GM12878 (cell line): ENCODE measurements around the gene SAMD4A. TPM values are rescaled to one million over a fixed set of nuclear protein-coding genes. Genes with fewer than 3 reads are reported as not detected.

Experiments
- ATAC-seq: fragments of 200-7000 bp; cut with Tn5 transposase; 3 replicates; pipeline ENCODE4 v1.9.1; 2020; ENCODE audit warnings: mild to moderate bottlenecking, moderate library complexity
- BruUV-seq: library from RNA; stranded (reverse); fragments of 400-500 nt; replicated peaks from 2 replicates; lab custom pipeline; 2021; lab: Mats Ljungman, UMichigan
- CTCF ChIA-PET: fragments of 300-600 bp; sonication (Branson Sonifier 250); formaldehyde crosslinking; extraction: SDS; loops from one replicate; lab custom pipeline; 2021; ENCODE audit warnings: inconsistent platforms; lab: Yijun Ruan, JAX
- POLR2A ChIA-PET: fragments of 350-600 bp; formaldehyde crosslinking; extraction: SDS; loops from one replicate; lab custom pipeline; 2021; ENCODE audit warnings: inconsistent platforms; lab: Charles Lee
- RAD21 ChIA-PET: fragments of 300-600 bp; sonication (Branson Sonifier 250); formaldehyde crosslinking; loops from one replicate; lab custom pipeline; 2023; ENCODE audit warnings: antibody characterized with exemption; ENCODE audit not compliant: unreplicated experiment; lab: Charles Lee
- SMC1A ChIA-PET: fragments of 300-600 bp; sonication (Branson Sonifier 250); formaldehyde crosslinking; loops from one replicate; lab custom pipeline; 2023; ENCODE audit not compliant: unreplicated experiment, uncharacterized antibody; lab: Charles Lee
- DNase-seq: peaks from one replicate; pipeline ENCODE4 v3.0.0-alpha.2; 2011; ENCODE audit warnings: low read depth, low spot score
- FAIRE-seq: peaks from 3 replicates; lab custom pipeline; 2011; peaks lifted over from hg19 to GRCh38; lab: Jason Lieb, UNC
- H2AFZ ChIP-seq: 2 replicates; pipeline ENCODE4 v1.6.0; 2011; ENCODE audit warnings: low read depth, low read length, control low read depth; ENCODE audit not compliant: control insufficient read depth
- H3K27ac ChIP-seq: 2 replicates; pipeline ENCODE4 v1.5.1; 2011; ENCODE audit warnings: control low read depth; ENCODE audit not compliant: control insufficient read depth, insufficient read depth
- H3K27me3 ChIP-seq, 2 experiments: replicated peaks in 1 of 2; 2 replicates each; pipeline versions ENCODE4 v1.6.0 to v1.6.1; 2011; ENCODE audit warnings: low read length in 1 of 2; ENCODE audit not compliant: control insufficient read depth in 2 of 2, insufficient read depth in 2 of 2
- H3K36me3 ChIP-seq, 2 experiments: 2 replicates each; pipeline ENCODE4 v1.5.1; 2011; ENCODE audit warnings: low read length in 1 of 2; ENCODE audit not compliant: control insufficient read depth in 2 of 2, insufficient read depth in 2 of 2
- H3K4me1 ChIP-seq: 2 replicates; pipeline ENCODE4 v1.6.1; 2011; ENCODE audit warnings: mild to moderate bottlenecking, low read length, moderate library complexity, mixed read lengths; ENCODE audit not compliant: control insufficient read depth, insufficient read depth
- H3K4me2 ChIP-seq: 2 replicates; pipeline ENCODE4 v1.6.0; 2011; ENCODE audit warnings: control low read depth; ENCODE audit not compliant: control insufficient read depth, insufficient read depth
- H3K4me3 ChIP-seq: fragments of 200-600 bp; sonication (generic); 2 replicates; pipeline ENCODE4 v1.5.1; 2016
- H3K79me2 ChIP-seq: 2 replicates; pipeline ENCODE4 v1.6.0; 2011; ENCODE audit warnings: low read length; ENCODE audit not compliant: control insufficient read depth, insufficient read depth
- H3K9ac ChIP-seq: 2 replicates; pipeline ENCODE4 v1.8.0; 2011; ENCODE audit warnings: low read length, control low read depth, mixed read lengths; ENCODE audit not compliant: control insufficient read depth, insufficient read depth
- H3K9me3 ChIP-seq: replicated peaks from 3 replicates; pipeline ENCODE4 v1.5.1; 2011; ENCODE audit warnings: mild to moderate bottlenecking, low read length; ENCODE audit not compliant: control insufficient read depth, insufficient read depth
- H4K20me1 ChIP-seq: 2 replicates; pipeline ENCODE4 v1.6.0; 2011; ENCODE audit not compliant: control insufficient read depth, insufficient read depth
- BHLHE40 ChIP-seq, 2 experiments: fragments of 450-650 bp in 1 of 2; IDR thresholded peaks; 2 replicates each; pipeline ENCODE4 v1.6.1; 2011 to 2017; ENCODE audit warnings: low read depth in 2 of 2, borderline replicate concordance in 1 of 2, improper control_type of control experiment in 1 of 2, low read length in 1 of 2, mild to moderate bottlenecking in 1 of 2
- CBX5 ChIP-seq: sonication (generic); IDR thresholded peaks from 2 replicates; pipeline ENCODE4 v1.6.1; 2016; ENCODE audit warnings: low read depth, moderate library complexity, mild to moderate bottlenecking, inconsistent platforms
- ETV6 ChIP-seq, 2 experiments: fragments of 450-650 bp in 1 of 2; IDR thresholded peaks in 1 of 2; conservative IDR thresholded peaks in 1 of 2; 2 replicates each; pipeline ENCODE4 v1.6.1; 2014; ENCODE audit warnings: antibody characterized with exemption in 1 of 2, borderline replicate concordance in 1 of 2, low read depth in 1 of 2, mild to moderate bottlenecking in 1 of 2, moderate library complexity in 1 of 2
- HDGF ChIP-seq: fragments of 450-650 bp; IDR thresholded peaks from 2 replicates; pipeline ENCODE4 v1.6.1; 2016; ENCODE audit warnings: antibody characterized with exemption
- IKZF1 ChIP-seq: fragments of 450-650 bp; conservative IDR thresholded peaks from 2 replicates; pipeline ENCODE4 v1.6.1; 2017; ENCODE audit warnings: antibody characterized with exemption, mild to moderate bottlenecking
- KLF5 ChIP-seq: fragments of 450-650 bp; IDR thresholded peaks from 2 replicates; pipeline ENCODE4 v1.6.1; 2014; ENCODE audit warnings: mild to moderate bottlenecking; ENCODE audit not compliant: partially characterized antibody
- MYB ChIP-seq: fragments of 150-350 bp; IDR thresholded peaks from 2 replicates; pipeline ENCODE4 v1.6.1; 2014; ENCODE audit warnings: mild to moderate bottlenecking, low read depth, low read length, borderline replicate concordance
- MYC ChIP-seq: IDR thresholded peaks from 2 replicates; pipeline ENCODE4 v1.6.1; 2011; ENCODE audit warnings: mild to moderate bottlenecking, low read length, moderate library complexity, inconsistent platforms; ENCODE audit not compliant: insufficient read depth, insufficient replicate concordance, insufficient read length, severe bottlenecking
- POLR2AphosphoS5 ChIP-seq: IDR thresholded peaks from 2 replicates; pipeline ENCODE4 v1.6.1; 2011; ENCODE audit warnings: mild to moderate bottlenecking, low read length, inconsistent platforms
- RFX5 ChIP-seq: IDR thresholded peaks from 2 replicates; pipeline ENCODE4 v1.6.1; 2011; ENCODE audit warnings: low read depth, low read length, improper control_type of control experiment
- SMAD1 ChIP-seq: fragments of 450-650 bp; IDR thresholded peaks from 2 replicates; pipeline ENCODE4 v1.6.1; 2018; ENCODE audit warnings: mild to moderate bottlenecking, low read depth; ENCODE audit not compliant: partially characterized antibody
- SUZ12 ChIP-seq: fragments of 200-600 bp; sonication (generic); IDR thresholded peaks from one replicate; pipeline ENCODE4 v1.6.1; 2018; ENCODE audit warnings: antibody characterized with exemption, mild to moderate bottlenecking; ENCODE audit not compliant: unreplicated experiment
- ZNF24 ChIP-seq: fragments of 450-650 bp; IDR thresholded peaks from 2 replicates; pipeline ENCODE4 v1.6.1; 2017; ENCODE audit warnings: antibody characterized with exemption, mild to moderate bottlenecking
- WGBS: methylation state at CpG from one replicate; pipeline ENCODE4 v1.1.6; 2016; ENCODE audit warnings: low lambda C conversion rate; ENCODE audit not compliant: insufficient replicate concordance, insufficient coverage; ENCODE audit errors: missing lambda C conversion rate; 5-methylcytosine and 5-hydroxymethylcytosine counted together
- in situ Hi-C: fragments of 300-500 bp; cut with MboI; formaldehyde crosslinking; loops from 9 replicates; pipeline ENCODE4 v1.14.3; 2018; ENCODE audit warnings: mixed read lengths
- intact Hi-C: fragments of 100-400 bp; cut with micrococcal nuclease; formaldehyde crosslinking; loops from one replicate; pipeline ENCODE4 v1.14.2; 2022; ENCODE audit not compliant: unreplicated experiment
- polyA plus RNA-seq, 11 experiments: library from polyadenylated mRNA; depleted of rRNA in 4 of 11; unstranded in 6 of 11; stranded (reverse) in 5 of 11; fragments of >200 nt; fragmentation: Nextera tagmentation in 4 of 11; fragmentation: Illumina TruSeq in 1 of 11; extraction: Ambion mirVana in 4 of 11; extraction: Trizol in 1 of 11; gene quantifications; 1 replicate in 1 of 11; 2 replicates in 10 of 11; pipeline versions ENCODE4 v1.2.1 to v1.2.3, GENCODE V29; 2011 to 2016; ENCODE audit warnings: inconsistent platforms in 2 of 11, missing spikeins in 2 of 11, low read depth in 1 of 11
- total RNA-seq, 4 experiments: library from RNA; depleted of rRNA in 3 of 4; stranded (reverse); fragments of >200 nt in 3 of 4; fragmentation: Illumina TruSeq in 1 of 4; extraction: Trizol in 1 of 4; gene quantifications; 2 replicates each; pipeline versions ENCODE4 v1.2.1 to v1.2.3, GENCODE V29; 2013 to 2021
- TF ChIP-seq, protein P1 (sequence below): fragments of 450-650 bp; formaldehyde crosslinking; IDR thresholded peaks from 2 replicates; pipeline ENCODE4 v1.4.0; 2022; ENCODE audit warnings: mild to moderate bottlenecking, moderate library complexity
- TF ChIP-seq, protein P2 (sequence below): IDR thresholded peaks from 2 replicates; pipeline ENCODE4 v1.6.1; 2012; ENCODE audit warnings: low read length, inconsistent platforms

The SAMD4A gene
- total and polyA plus RNA-seq, 10 of the 15 experiments (the other 5 are each of a cell fraction or from before 2014, with no cell fraction given): 0.05 to 0.56 (median 0.31) TPM

GRCh38 chr14:54743382-54743781 lies 176.5 kb downstream of the SAMD4A start:
- Histone ChIP-seq H3K9me3 (no peaks in the 10 kb centered on the region), H3K36me3 (no peaks in the 10 kb centered on the region), H3K4me2 (no peak overlapping the region), H3K27me3 (no peaks in the 10 kb centered on the region; a peak in 1 of 4 replicates), H3K79me2 (no peaks in the 10 kb centered on the region), H4K20me1 (no peaks in the 10 kb centered on the region), H3K4me3 (no peak overlapping the region), H2AFZ (no peak overlapping the region), H3K9ac (no peak overlapping the region), H3K27ac (no peak overlapping the region), H3K4me1 (no peaks in the 10 kb centered on the region)
- no peak for DNase-seq
- POLR2A ChIA-PET: no interaction called here
- intact Hi-C loops (no loop called here), in situ Hi-C loops (no loop called here)
- TF ChIP-seq, protein P1, sequence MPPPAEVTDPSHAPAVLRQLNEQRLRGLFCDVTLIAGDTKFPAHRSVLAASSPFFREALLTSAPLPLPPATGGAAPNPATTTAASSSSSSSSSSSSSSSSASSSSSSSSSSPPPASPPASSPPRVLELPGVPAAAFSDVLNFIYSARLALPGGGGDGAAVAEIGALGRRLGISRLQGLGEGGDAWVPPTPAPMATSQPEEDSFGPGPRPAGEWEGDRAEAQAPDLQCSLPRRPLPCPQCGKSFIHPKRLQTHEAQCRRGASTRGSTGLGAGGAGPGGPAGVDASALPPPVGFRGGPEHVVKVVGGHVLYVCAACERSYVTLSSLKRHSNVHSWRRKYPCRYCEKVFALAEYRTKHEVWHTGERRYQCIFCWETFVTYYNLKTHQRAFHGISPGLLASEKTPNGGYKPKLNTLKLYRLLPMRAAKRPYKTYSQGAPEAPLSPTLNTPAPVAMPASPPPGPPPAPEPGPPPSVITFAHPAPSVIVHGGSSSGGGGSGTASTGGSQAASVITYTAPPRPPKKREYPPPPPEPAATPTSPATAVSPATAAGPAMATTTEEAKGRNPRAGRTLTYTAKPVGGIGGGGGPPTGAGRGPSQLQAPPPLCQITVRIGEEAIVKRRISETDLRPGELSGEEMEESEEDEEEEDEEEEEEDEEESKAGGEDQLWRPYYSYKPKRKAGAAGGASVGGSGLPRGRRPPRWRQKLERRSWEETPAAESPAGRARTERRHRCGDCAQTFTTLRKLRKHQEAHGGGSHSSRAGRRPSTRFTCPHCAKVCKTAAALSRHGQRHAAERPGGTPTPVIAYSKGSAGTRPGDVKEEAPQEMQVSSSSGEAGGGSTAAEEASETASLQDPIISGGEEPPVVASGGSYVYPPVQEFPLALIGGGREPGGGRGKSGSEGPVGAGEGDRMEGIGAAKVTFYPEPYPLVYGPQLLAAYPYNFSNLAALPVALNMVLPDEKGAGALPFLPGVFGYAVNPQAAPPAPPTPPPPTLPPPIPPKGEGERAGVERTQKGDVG (CRISPR knock-in tag): no peak
- TF ChIP-seq CBX5 (no peak), POLR2AphosphoS5 (no peak), MYB (no peak), RFX5 (no peak), KLF5 (no peak), ZNF24 (no peak), SMAD1 (no peak), MYC (no peak), BHLHE40 (IDR thresholded peaks at IDR 0.05; ENCODE audit: borderline replicate concordance in 1 of 2, low read depth in 2 of 2, low read length in 1 of 2) (no peak), ETV6 (conservative IDR thresholded peaks at IDR 0.05 in 1 of 2, IDR thresholded peaks at IDR 0.05 in 1 of 2; ENCODE audit: borderline replicate concordance in 1 of 2, low read depth in 1 of 2) (no peak), HDGF (no peak), SUZ12 (no peak), IKZF1 (no peak)
- TF ChIP-seq, protein P2, sequence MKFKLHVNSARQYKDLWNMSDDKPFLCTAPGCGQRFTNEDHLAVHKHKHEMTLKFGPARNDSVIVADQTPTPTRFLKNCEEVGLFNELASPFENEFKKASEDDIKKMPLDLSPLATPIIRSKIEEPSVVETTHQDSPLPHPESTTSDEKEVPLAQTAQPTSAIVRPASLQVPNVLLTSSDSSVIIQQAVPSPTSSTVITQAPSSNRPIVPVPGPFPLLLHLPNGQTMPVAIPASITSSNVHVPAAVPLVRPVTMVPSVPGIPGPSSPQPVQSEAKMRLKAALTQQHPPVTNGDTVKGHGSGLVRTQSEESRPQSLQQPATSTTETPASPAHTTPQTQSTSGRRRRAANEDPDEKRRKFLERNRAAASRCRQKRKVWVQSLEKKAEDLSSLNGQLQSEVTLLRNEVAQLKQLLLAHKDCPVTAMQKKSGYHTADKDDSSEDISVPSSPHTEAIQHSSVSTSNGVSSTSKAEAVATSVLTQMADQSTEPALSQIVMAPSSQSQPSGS: no peak
- RAD21 ChIA-PET: no interaction called here
- CTCF ChIA-PET: no interaction called here
- no TSS peak for BruUV-seq
- no peak for FAIRE-seq
- SMC1A ChIA-PET: interaction anchor here (1.4 to 1.5 kb wide), 2 partner anchors 12 to 14 kb away, joined by 5 to 6 read pairs; no protein-coding TSS in a partner anchor
- ATAC-seq: no peak
- 84% methylated on average over 5 of the region's 5 CpGs for WGBS
